GM19395 (cell line): ENCODE results near the gene ATP1A2.

Experiments used
- ATAC-seq: cut with Tn5 transposase; IDR thresholded peaks from one replicate; pipeline ENCODE4 v1.9.1; 2021; ENCODE audit warnings: mild to moderate bottlenecking, moderate library complexity; ENCODE audit not compliant: unreplicated experiment

ATP1A2 gene

DNA sequence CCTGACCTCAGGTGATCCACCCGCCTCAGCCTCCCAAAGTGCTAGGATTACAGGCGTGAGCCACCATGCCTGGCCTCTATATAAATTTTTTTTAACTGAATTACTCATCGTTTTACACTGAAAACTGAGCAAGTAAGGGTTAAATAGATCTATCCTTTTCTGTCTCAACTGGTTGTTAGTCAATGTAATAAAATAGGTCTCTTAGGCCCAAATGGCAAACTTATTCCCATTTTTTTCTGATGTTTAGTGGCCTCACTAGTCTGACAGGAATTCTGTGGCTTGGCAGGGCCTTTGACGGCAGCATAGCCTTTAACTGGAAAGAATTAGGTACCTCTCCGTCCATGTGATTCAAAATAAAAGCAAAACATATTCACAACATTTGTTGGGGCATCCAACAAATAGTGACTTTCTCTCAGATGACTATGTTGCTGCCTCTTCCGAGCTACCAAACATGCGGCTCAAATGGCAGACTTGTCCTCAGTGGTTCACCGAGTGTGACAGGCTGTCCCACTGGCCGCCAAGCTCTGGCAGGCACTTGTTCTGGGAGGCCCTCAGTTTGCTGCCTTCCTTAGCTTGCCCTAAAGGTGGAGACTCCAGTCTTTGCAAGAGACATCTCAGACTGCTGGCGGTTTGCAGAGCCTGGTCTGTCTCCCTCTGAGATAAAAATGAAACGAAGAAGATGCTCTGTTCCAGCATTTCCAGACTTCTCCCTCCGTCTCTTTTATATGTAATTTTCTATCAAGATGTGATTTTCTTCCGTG is 53.2 kb downstream of the ATP1A2 start:
- no peak for ATAC-seq

GRCh38 chr1:160169553-160170399 is 54.2 kb downstream of the ATP1A2 start:
- peak; percentile 82 for ATAC-seq

- ATAC-seq: no peak
Measured at GRCh38 chr1:160171354-160171753, 55.8 kb downstream of the ATP1A2 start.

GRCh38 chr1:160171980-160172379 is 56.4 kb downstream of the ATP1A2 start:
- ATAC-seq: no peak

DNA sequence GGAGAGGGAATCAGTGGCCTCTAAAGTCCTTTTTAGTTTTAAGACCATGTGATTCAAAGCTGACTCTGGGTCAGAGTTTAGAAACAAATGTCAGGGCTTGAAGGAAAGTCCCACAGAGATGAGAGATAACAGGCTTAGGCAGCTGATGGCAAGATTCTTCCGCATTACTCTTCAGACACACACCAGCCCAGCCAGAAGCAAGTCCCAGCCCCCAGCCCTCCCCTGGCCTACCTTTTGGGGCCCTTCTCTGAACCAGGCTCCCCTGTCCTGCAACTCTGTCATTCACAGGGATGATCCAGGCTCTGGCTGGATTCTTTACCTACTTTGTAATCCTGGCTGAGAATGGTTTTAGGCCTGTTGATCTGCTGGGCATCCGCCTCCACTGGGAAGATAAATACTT is 61.7 kb downstream of the ATP1A2 start:
- ATAC-seq: no peak

- no peak for ATAC-seq
Measured at GRCh38 chr1:160177667-160178066, 62.1 kb downstream of the ATP1A2 start.

- no peak for ATAC-seq
Measured at GRCh38 chr1:160178731-160179130, 63.2 kb downstream of the ATP1A2 start.

- no peak for ATAC-seq
Measured at GRCh38 chr1:160179336-160179735, 63.8 kb downstream of the ATP1A2 start.

DNA sequence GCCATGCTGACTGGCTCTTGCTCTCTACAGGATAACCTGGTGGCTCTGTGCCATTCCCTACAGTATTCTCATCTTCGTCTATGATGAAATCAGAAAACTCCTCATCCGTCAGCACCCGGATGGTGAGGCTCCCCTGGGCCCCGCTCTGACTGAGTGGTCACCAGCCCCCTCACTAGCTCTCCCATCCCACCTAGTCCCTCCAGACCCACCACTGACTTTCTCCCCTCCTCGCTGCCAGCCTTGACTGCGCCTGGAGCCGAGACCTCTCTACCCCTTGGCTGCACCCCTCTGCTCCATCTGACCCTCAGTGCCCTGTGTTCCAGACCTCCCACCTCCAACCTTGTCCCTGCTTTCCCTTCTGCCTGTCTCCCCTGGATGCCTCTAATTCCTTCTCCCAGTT is 70.7 kb downstream of the ATP1A2 start:
- no peak for ATAC-seq

- ATAC-seq: no peak
Measured at GRCh38 chr1:160186729-160187128, 71.2 kb downstream of the ATP1A2 start.

GRCh38 chr1:160187407-160187806 is 71.8 kb downstream of the ATP1A2 start:
- ATAC-seq: no peak

- ATAC-seq: no peak
Measured at GRCh38 chr1:160188341-160188740, 72.8 kb downstream of the ATP1A2 start.

DNA sequence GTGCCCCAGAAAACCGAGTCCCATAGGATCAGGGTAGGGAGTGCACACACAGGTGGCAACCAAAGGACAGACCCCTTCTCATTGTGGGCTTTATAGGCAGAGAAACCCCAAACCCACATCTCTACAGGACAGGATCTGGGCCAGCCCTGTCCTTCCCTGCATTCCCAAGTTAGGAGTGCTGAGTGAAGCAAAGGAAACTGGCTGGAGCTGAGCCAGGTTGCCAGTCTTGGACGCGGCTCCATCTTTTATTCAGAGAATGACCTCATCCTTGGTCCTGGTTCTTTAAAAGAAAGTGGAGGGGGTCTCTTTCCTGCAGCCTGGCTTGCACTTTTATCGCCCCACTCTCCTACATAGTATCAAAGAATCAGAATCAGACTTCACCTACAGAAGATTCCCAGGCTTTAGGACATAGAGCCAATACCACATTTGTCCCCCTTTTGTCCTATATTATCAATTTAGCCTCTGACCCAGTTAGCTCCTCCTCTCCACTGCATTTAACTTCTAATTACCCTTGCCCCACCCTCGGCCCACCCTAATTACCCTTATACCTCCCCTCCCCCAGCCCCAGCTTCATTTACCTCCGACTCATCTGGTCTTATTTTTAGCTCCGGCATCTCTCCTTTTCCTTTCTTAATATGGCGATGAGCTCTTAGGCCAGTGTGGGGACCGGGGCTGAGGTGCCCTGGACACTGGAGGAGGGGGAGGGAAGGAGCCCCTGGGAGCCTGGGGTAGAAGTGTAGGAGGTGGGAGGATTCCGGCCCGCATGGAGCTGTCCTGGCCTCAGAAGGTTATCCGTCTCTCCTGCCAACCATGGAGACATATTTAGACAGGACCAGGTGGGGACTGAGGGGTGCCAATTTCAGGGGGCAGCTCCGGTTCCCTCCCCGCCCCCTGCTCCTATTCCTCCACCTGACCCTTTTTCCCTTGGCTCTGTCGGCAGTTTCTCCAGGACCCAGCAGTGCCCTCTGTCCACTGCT is 74.4 kb downstream of the ATP1A2 start, which contains the start of gene CASQ1:
TSS of gene CASQ1 (plus strand) at position 927 of the 977 bp plus-strand sequence. CDS start 177 bp downstream, outside the sequence.
- ATAC-seq: no peak

DNA sequence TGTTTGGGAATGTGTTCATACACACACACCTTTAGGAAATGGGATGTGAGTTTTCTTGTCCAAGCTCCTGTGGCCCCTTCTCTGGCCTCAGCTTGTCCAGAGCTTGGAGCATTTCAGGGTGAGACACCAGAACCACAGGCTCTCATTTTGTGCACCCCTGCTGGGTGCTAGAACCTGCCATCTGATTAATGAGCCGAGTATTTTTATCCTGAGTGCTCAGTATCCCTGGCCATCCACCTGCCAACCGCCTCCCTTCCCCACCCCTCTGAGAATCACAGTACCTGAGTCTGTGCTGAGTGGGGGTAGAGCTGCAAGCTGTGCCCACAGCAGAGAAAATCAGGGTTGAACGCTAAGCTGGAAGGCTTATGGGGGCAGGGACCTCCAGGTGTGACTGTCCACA is 76.2 kb downstream of the ATP1A2 start:
- ATAC-seq: no peak

DNA sequence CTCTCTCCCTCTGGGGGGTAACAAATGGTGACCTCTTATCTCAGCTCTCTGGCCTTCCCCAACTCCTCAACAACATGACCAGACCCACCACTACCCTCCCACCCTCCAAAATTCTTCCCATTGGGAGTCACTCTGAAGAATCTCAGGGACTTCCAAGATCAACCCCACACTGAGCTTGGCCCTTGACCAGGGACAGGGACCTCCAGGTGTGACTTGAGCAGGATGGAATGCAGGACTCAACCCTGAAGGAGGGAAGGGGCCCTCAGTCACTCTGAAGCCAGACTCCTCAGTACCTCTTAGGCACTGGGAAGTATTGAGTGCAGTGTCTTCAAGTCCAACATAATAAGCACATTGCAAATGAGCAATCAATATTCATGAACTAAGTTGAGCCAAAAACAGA is 76.7 kb downstream of the ATP1A2 start:
- ATAC-seq: no peak
